ENCODE results near the gene CYB5D1.

Gene CYB5D1

DNA sequence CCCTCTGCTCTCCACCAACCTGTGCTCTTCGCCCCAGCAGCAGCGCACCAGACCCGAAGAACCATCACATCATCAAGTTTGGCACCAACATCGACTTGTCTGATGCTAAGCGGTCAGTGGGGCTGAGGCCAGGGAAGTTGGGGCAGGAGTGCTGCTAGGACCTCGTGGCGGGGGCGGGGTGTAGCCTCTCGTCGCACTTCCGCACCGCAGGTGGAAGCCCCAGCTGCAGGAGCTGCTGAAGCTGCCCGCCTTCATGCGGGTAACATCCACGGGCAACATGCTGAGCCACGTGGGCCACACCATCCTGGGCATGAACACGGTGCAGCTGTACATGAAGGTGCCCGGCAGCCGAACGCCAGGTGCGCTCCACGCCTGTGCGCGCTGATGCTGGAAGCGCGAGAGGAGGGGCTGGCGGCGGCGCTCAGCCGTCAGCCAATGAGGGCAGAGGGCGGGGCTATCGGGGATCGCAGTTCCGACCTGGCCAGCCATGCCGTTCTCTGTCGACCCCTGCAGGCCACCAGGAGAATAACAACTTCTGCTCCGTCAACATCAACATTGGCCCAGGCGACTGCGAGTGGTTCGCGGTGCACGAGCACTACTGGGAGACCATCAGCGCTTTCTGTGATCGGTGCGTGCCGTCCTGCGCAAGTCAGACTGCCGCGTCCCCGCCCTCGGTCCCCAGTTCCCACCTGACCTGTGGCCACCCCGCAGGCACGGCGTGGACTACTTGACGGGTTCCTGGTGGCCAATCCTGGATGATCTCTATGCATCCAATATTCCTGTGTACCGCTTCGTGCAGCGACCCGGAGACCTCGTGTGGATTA lies 6.2 kb upstream of the CYB5D1 start:
- no peak overlapping the region for H3K27ac ChIP-seq (ENCODE audit: low read length)
- peaks cover 14% of the 10 kb centered on the region for H3K79me2 ChIP-seq (ENCODE audit: insufficient read depth, low read length)
- H3K27me3 ChIP-seq (ENCODE audit: insufficient read depth, low read length, poor library complexity) = no peaks in the 10 kb centered on the region
- peak overlapping the region; percentile 37; the same call in 1 of the 2 replicates for H2AFZ ChIP-seq (ENCODE audit: low read depth, low read length)
- H3K9ac ChIP-seq (ENCODE audit: low read depth, low read length) = peak overlapping the region; percentile 10; the same call in 1 of the 2 replicates
- peak overlapping the region; percentile 62 for H3K4me2 ChIP-seq (ENCODE audit: insufficient read depth, low read length)
- ATAC-seq (ENCODE audit: insufficient read depth, low read depth) (peak; percentile 93), DNase-seq (peak; percentile 92)
- peak overlapping the region in 1 of 2 experiments; percentile 47; a peak in 2 of 4 replicates for H3K4me3 ChIP-seq (ENCODE audit: low read depth in 1 of 2, low read length in 2 of 2)
- H4K20me1 ChIP-seq (ENCODE audit: insufficient read depth, low read length) = peaks cover 9% of the 10 kb centered on the region; the same call in 1 of the 2 replicates
- H3K9me3 ChIP-seq (ENCODE audit: insufficient read depth, low read length, severe bottlenecking) = no peaks in the 10 kb centered on the region
- peaks cover 33% of the 10 kb centered on the region for H3K4me1 ChIP-seq (ENCODE audit: insufficient read depth, low read length)
- TF ChIP-seq EZH2 (IDR thresholded peaks at IDR 0.05; ENCODE audit: borderline replicate concordance, low read depth, low read length, severe bottlenecking) = no peak
- TF ChIP-seq, protein P1, sequence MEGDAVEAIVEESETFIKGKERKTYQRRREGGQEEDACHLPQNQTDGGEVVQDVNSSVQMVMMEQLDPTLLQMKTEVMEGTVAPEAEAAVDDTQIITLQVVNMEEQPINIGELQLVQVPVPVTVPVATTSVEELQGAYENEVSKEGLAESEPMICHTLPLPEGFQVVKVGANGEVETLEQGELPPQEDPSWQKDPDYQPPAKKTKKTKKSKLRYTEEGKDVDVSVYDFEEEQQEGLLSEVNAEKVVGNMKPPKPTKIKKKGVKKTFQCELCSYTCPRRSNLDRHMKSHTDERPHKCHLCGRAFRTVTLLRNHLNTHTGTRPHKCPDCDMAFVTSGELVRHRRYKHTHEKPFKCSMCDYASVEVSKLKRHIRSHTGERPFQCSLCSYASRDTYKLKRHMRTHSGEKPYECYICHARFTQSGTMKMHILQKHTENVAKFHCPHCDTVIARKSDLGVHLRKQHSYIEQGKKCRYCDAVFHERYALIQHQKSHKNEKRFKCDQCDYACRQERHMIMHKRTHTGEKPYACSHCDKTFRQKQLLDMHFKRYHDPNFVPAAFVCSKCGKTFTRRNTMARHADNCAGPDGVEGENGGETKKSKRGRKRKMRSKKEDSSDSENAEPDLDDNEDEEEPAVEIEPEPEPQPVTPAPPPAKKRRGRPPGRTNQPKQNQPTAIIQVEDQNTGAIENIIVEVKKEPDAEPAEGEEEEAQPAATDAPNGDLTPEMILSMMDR (IDR thresholded peaks at IDR 0.05; ENCODE audit: borderline replicate concordance, extremely low read depth, low read length, poor library complexity, severe bottlenecking) = peak; percentile 95
- H3K36me3 ChIP-seq (ENCODE audit: insufficient read depth, low read length) = peaks cover 40% of the 10 kb centered on the region; the same call in 1 of the 2 replicates

DNA sequence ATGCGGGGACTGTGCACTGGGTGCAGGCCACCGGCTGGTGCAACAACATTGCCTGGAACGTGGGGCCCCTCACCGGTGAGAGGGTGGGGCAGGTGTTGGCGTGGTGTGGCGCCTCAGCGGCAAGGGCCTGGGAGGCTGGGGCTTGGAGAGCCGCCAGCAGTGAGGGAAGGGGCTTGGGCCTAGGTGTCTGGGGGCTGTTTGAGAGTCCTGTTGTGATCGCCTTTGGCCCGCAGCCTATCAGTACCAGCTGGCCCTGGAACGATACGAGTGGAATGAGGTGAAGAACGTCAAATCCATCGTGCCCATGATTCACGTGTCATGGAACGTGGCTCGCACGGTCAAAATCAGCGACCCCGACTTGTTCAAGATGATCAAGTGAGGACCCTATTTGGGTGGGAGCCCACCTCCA lies 5.5 kb upstream of the CYB5D1 start:
- H3K36me3 ChIP-seq (ENCODE audit: insufficient read depth, low read length) = peaks cover 38% of the 10 kb centered on the region; the same call in 1 of the 2 replicates
- H3K4me3 ChIP-seq (ENCODE audit: low read depth in 1 of 2, low read length in 2 of 2) = no peak overlapping the region
- H3K9ac ChIP-seq (ENCODE audit: low read depth, low read length) = peak overlapping the region; percentile 2; the same call in 1 of the 2 replicates
- peak overlapping the region; percentile 62; the same call in 1 of the 2 replicates for H3K4me2 ChIP-seq (ENCODE audit: insufficient read depth, low read length)
- no peaks in the 10 kb centered on the region for H3K27me3 ChIP-seq (ENCODE audit: insufficient read depth, low read length, poor library complexity)
- H2AFZ ChIP-seq (ENCODE audit: low read depth, low read length) = no peak overlapping the region
- H3K9me3 ChIP-seq (ENCODE audit: insufficient read depth, low read length, severe bottlenecking) = no peaks in the 10 kb centered on the region
- H3K79me2 ChIP-seq (ENCODE audit: insufficient read depth, low read length) = peaks cover 18% of the 10 kb centered on the region
- ATAC-seq (ENCODE audit: insufficient read depth, low read depth) (no peak), DNase-seq (no peak)
- H3K4me1 ChIP-seq (ENCODE audit: insufficient read depth, low read length) = peaks cover 34% of the 10 kb centered on the region
- TF ChIP-seq, protein P1 (IDR thresholded peaks at IDR 0.05; ENCODE audit: borderline replicate concordance, extremely low read depth, low read length, poor library complexity, severe bottlenecking) = no peak
- TF ChIP-seq EZH2 (IDR thresholded peaks at IDR 0.05; ENCODE audit: borderline replicate concordance, low read depth, low read length, severe bottlenecking) = no peak
- H4K20me1 ChIP-seq (ENCODE audit: insufficient read depth, low read length) = peaks cover 9% of the 10 kb centered on the region; the same call in 1 of the 2 replicates
- H3K27ac ChIP-seq (ENCODE audit: low read length) = no peak overlapping the region

DNA sequence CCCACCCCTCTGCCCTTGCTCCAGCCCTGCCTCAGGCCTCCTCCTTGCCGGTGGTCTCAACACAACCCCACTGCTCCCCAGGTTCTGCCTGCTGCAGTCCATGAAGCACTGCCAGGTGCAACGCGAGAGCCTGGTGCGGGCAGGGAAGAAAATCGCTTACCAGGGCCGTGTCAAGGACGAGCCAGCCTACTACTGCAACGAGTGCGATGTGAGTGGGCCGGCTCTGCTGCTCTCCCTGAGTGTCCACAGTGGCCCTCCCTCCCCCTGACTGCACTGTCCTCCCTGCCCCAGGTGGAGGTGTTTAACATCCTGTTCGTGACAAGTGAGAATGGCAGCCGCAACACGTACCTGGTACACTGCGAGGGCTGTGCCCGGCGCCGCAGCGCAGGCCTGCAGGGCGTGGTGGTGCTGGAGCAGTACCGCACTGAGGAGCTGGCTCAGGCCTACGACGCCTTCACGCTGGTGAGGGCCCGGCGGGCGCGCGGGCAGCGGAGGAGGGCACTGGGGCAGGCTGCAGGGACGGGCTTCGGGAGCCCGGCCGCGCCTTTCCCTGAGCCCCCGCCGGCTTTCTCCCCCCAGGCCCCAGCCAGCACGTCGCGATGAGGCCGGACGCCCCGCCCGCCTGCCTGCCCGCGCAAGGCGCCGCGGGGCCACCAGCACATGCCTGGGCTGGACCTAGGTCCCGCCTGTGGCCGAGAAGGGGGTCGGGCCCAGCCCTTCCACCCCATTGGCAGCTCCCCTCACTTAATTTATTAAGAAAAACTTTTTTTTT lies 4.7 kb upstream of the CYB5D1 start:
- DNase-seq (no peak), ATAC-seq (ENCODE audit: insufficient read depth, low read depth) (no peak)
- no peak overlapping the region for H2AFZ ChIP-seq (ENCODE audit: low read depth, low read length)
- H3K79me2 ChIP-seq (ENCODE audit: insufficient read depth, low read length) = peaks cover 20% of the 10 kb centered on the region
- peaks cover 36% of the 10 kb centered on the region; the same call in 1 of the 2 replicates for H3K36me3 ChIP-seq (ENCODE audit: insufficient read depth, low read length)
- H3K27ac ChIP-seq (ENCODE audit: low read length) = no peak overlapping the region
- H3K9ac ChIP-seq (ENCODE audit: low read depth, low read length) = no peak overlapping the region
- H3K27me3 ChIP-seq (ENCODE audit: insufficient read depth, low read length, poor library complexity) = no peaks in the 10 kb centered on the region
- peaks cover 9% of the 10 kb centered on the region; the same call in 1 of the 2 replicates for H4K20me1 ChIP-seq (ENCODE audit: insufficient read depth, low read length)
- no peak overlapping the region for H3K4me3 ChIP-seq (ENCODE audit: low read depth in 1 of 2, low read length in 2 of 2)
- no peak overlapping the region for H3K4me2 ChIP-seq (ENCODE audit: insufficient read depth, low read length)
- H3K4me1 ChIP-seq (ENCODE audit: insufficient read depth, low read length) = peaks cover 36% of the 10 kb centered on the region
- H3K9me3 ChIP-seq (ENCODE audit: insufficient read depth, low read length, severe bottlenecking) = no peaks in the 10 kb centered on the region
- no peak for TF ChIP-seq EZH2 (IDR thresholded peaks at IDR 0.05; ENCODE audit: borderline replicate concordance, low read depth, low read length, severe bottlenecking)
- TF ChIP-seq, protein P1 (IDR thresholded peaks at IDR 0.05; ENCODE audit: borderline replicate concordance, extremely low read depth, low read length, poor library complexity, severe bottlenecking) = no peak

All from DND-41 (cell line).